HG02588 (cell line): Measurements from ENCODE around the gene B3GAT2.

Source experiments
- ATAC-seq: cut with Tn5 transposase; IDR thresholded peaks from one replicate; pipeline ENCODE4 v1.9.1; 2021; ENCODE audit warnings: mild to moderate bottlenecking, moderate library complexity; ENCODE audit not compliant: unreplicated experiment

The B3GAT2 gene

GRCh38 chr6:70901324-70901723 is 55.5 kb downstream of the B3GAT2 start:
- no peak for ATAC-seq

GRCh38 chr6:70900047-70900446 is 56.8 kb downstream of the B3GAT2 start:
- ATAC-seq: no peak

- ATAC-seq: no peak
Observed at GRCh38 chr6:70894001-70894400, 62.9 kb downstream of the B3GAT2 start.

- no peak for ATAC-seq
Observed at GRCh38 chr6:70889270-70889669, 67.6 kb downstream of the B3GAT2 start.

GRCh38 chr6:70886661-70887060 is 70.2 kb downstream of the B3GAT2 start:
- no peak for ATAC-seq

- ATAC-seq: no peak
Observed at GRCh38 chr6:70886071-70886470, 70.8 kb downstream of the B3GAT2 start.

- peak; percentile 79 for ATAC-seq
Observed at GRCh38 chr6:70884074-70884983, 72.5 kb downstream of the B3GAT2 start.

- no peak for ATAC-seq
Observed at GRCh38 chr6:70879496-70879895, 77.4 kb downstream of the B3GAT2 start.

GRCh38 chr6:70874181-70874913 is 82.5 kb downstream of the B3GAT2 start:
- no peak for ATAC-seq

GRCh38 chr6:70872469-70872868 is 84.4 kb downstream of the B3GAT2 start:
- ATAC-seq: no peak

- no peak for ATAC-seq
Observed at GRCh38 chr6:70864401-70864800, 92.5 kb downstream of the B3GAT2 start.

- no peak for ATAC-seq
Observed at GRCh38 chr6:70863343-70863742, 93.5 kb downstream of the B3GAT2 start.

- no peak for ATAC-seq
Observed at GRCh38 chr6:70860920-70861319, 95.9 kb downstream of the B3GAT2 start.

GRCh38 chr6:70860045-70860444 is 96.8 kb downstream of the B3GAT2 start:
- ATAC-seq: no peak

GRCh38 chr6:70857387-70858077 is 99.3 kb downstream of the B3GAT2 start:
- ATAC-seq: peak; percentile 100

GRCh38 chr6:70852667-70853246 is 104.1 kb downstream of the B3GAT2 start:
- ATAC-seq: no peak

GRCh38 chr6:70849348-70850069 is 107.4 kb downstream of the B3GAT2 start:
- no peak for ATAC-seq

- no peak for ATAC-seq
Observed at GRCh38 chr6:70847106-70848084, 109.5 kb downstream of the B3GAT2 start.

- ATAC-seq: no peak
Observed at GRCh38 chr6:70846207-70846835, 110.5 kb downstream of the B3GAT2 start.
